GM12891 (cell line): ENCODE results near the gene TSEN2.

Experiments used
- PAX5 ChIP-seq: IDR thresholded peaks from 2 replicates; pipeline ENCODE4 v1.6.1; 2011; ENCODE audit warnings: low read length, moderate library complexity, mild to moderate bottlenecking; ENCODE audit not compliant: insufficient read depth, severe bottlenecking
- POLR2A ChIP-seq: IDR thresholded peaks from 2 replicates; pipeline ENCODE4 v1.6.1; 2011; ENCODE audit warnings: low read depth, low read length, control low read depth
- POLR2AphosphoS5 ChIP-seq: IDR thresholded peaks from 2 replicates; pipeline ENCODE4 v1.6.1; 2011; ENCODE audit warnings: low read depth, low read length, control low read depth
- POU2F2 ChIP-seq: IDR thresholded peaks from 2 replicates; pipeline ENCODE4 v1.6.1; 2011; ENCODE audit warnings: low read depth, mild to moderate bottlenecking, control low read depth, low read length, moderate library complexity
- SPI1 ChIP-seq: IDR thresholded peaks from 2 replicates; pipeline ENCODE4 v1.6.1; 2011; ENCODE audit warnings: low read depth, low read length, control low read depth
- TAF1 ChIP-seq: IDR thresholded peaks from 2 replicates; pipeline ENCODE4 v1.6.1; 2011; ENCODE audit warnings: low read depth, low read length, control low read depth

- TF ChIP-seq POLR2A (no peak), SPI1 (no peak), POLR2AphosphoS5 (no peak), PAX5 (no peak), TAF1 (no peak), POU2F2 (no peak)
These were observed 39.5 kb upstream of the TSEN2 start for GRCh38 chr3:12444582-12445471.
